Right kidney (tissue), 1 donor: ENCODE results near the gene DYNC2H1.

ENCODE experiments used
- DNase-seq: peaks from one replicate; pipeline ENCODE4 v3.0.0-alpha.2; 2016

Gene DYNC2H1

DNA sequence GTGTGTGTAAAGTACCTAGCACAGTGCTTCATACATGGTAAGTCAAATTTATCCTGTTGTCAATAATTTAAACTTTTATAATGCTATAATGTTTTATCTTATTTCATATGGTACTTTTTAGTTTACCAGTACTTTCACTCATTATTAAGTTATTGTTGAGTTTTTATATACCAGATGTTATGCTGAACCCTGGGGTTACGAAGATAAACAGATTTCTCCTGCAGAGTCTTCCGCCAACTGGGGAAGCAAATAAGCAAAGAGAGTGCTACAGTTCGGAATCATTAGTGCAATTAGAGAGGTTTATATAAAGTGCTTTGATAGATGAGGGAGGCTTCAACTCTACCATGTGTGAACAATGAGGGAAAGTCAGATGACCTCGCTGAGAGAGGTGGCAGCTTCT, 362.3 kb downstream of the DYNC2H1 start:
- no peak for DNase-seq

DNA sequence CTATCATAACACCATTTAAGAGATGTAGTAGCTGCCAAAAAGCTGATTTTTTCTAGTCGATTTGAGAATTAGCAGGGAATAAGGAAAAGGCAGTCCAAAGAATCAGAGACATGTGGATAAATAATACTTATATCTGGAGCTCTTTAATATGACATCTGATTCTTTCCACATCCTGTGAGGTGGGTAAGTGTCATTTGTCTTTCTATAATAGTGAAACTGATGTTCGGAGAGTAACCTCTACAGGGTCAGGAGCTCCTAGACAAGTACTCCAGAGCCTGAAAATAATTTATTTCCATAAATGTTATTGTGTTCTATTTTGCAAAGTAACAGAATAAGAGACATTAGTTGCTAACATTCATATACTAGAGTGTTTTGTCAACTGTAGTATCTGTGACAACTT, 367.6 kb downstream of the DYNC2H1 start:
- DNase-seq, result no peak

DNA sequence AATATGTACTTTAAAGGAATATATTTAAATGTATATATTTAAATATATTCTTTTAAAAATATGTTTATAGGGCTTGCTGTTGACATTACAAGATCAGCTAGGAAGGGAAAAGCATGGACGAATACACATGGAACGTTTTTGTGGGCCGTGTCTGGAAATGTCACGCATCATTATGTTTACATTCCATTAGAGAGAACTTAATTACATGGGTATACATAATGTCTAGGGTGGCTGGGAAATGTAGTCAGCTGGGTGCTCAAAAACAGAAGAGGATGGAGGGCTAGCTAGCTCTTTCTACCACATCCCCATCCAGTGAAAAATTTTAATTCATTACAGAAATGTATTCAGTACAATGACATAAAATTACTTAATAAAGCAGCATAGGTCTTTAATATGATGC, 371.2 kb downstream of the DYNC2H1 start:
- no peak for DNase-seq

DNA sequence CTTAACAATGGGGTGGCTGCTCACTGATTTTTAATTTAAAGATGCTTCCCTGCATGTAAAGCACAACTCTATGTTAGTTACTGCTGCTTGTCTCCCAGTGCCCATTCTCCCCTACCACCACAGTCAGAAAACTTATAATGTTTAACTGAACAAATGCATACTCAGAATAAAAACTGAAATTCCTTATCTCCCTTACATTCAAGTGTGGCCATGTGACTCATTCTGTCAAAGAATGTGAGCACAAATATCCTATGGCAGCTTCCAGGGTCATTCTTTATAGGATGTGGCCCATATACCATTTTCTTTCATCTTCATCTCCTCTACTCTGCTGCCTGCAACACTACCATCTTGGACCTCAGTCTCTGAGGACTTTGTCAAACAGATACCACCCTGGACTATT, 374.8 kb downstream of the DYNC2H1 start:
- DNase-seq, result no peak

DNA sequence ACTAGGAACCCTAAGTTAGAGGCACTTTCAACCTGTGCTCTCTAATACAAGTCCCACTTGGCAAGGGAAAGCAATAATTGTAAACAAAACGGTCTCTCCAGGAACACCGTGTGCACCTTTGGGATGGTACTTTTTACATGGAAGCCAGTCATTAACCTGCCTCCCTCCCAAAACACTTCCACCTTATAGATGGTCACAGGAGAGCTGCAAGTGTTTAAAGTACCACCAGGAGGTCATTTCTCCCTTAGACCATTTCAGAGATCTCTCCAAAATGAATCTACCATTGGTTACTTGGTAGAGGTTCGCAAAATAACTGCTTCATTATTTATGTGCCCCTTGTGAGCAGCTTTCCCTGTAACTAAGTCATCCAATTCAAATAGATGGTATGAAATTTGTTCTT, 375.3 kb downstream of the DYNC2H1 start:
- DNase-seq, result no peak

DNA sequence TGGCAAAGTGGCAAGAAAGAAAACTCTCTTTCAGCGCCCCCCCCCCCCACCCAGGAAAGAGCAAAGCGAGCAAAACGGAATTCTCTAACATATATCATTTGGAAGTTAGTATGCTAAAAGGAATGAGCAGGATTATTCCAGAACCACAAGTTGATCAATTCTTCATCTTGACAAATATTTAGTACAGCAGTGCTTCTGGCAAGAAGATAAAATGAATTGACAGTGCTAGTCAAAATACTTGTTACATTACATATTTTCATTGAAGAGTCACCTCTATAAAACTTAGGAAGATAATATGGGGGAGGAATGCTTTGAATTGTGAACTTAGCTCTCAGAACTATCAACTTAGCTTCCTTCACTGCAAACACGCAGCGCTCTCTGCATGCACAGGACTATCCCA, 377.4 kb downstream of the DYNC2H1 start:
- DNase-seq, result no peak

DNA sequence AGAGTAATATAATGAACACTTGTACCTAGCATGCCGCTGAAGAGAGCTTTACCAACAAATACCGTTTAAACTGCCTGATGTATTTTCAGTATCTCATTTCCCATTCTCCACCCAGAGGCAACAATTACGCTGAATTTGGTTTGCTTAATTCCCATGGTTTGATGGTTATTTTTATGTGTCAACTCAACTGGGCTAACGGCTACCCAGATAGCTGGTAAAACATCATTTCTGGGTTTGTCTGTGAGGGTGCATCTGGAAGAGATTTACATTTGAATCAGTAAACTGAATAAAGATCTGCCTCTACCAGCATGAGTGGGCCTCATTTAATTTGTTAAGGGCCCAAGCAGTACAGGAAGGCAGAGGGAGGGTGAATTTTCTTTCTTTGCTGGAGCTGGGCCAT, 377.9 kb downstream of the DYNC2H1 start:
- no peak for DNase-seq

DNA sequence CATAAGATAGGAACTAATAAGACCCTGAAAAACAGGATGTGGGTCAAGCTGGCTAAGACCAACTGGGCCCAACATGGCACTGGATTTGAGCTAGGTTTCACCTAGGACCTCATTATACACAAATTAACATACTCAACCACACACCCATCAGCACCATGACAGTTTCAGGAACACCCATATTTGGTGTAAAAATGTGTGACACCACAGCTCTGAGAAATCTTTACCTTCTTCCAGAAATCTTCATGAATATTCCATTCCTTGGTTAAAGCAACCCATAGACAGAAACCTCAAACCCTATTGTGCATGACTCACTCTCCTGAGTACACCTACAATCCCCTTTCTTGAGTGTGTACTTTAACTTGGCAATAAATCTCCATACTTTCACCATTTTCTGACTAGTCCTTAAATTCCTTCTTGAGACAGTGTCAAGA, 378.8 kb downstream of the DYNC2H1 start:
- DNase-seq, result no peak

DNA sequence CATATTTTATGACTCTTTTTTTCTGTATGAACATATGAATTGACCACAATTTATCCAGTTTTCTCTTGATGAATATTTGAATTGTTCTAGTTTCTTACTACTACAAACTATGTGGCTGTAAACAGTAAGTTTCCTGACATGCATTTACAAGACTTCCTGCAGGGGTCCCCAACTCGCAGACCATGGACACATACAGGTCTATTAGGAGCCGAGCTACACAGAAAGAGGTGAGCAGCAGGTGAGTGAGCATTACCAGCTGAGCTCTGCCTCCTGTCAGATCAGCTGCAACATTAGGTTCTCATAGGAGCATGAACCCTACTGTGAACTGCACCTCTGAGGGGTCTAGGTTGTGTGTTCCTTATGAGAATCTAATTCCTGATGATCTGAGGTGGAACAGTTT, 379.4 kb downstream of the DYNC2H1 start:
- DNase-seq, result no peak

DNA sequence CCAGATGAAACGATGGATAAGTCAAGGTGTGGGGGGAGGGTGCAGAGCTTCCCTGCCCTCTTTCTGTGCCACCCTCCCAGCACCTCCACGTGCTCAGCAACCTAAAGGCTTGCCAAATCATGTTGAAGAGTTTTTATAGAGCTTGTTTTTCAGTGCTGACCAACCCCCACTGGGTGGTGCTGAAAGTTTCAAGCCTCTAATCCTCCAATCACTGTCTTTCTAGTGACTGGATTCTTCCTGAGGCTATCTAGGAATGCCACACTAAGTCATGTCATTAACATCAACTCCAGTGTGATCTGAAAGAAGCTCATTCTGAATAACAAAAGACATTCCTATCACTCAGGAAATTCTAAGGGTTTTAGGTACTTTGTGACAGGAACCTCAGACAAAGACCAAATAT, 382.6 kb downstream of the DYNC2H1 start:
- no peak for DNase-seq

DNA sequence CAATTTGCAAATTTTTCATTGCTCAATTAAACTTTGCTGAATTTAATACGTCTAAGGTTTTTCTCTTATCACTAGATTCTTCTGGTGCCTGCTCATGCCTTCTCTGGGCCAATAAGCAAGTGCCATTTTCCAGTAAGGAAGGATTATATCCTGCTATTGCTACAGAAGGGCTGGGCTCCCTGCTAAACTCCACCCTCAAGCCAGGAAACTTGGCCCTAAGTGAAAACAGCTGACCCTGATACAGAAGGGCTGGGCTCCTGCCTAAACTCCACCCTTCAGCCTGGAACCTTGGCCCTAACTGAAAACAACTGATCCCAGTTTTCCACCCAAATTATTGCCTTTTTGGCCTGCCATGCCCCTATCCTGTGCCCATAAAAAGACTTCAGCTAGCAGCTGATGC, 385.3 kb downstream of the DYNC2H1 start:
- DNase-seq, result no peak

DNA sequence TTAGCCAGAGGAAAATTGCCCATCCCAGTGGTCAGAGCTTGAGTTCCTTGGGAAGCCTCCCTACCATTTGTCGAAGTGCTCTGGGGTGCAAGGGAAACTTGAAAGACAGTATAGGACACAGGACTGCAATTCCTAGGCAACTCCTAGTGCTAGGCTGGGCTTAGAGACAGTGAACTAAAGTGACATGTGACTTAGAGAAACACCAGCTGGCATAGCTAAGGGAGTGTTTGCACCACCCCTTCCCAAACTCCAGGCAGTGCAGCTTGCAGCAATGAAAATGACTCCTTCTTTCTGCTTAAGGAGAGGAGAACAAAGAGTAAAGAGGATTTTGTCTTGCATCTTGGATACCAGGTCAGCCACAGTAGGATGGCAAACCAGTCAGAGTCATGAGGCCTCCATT, 388.0 kb downstream of the DYNC2H1 start:
- no peak for DNase-seq

DNA sequence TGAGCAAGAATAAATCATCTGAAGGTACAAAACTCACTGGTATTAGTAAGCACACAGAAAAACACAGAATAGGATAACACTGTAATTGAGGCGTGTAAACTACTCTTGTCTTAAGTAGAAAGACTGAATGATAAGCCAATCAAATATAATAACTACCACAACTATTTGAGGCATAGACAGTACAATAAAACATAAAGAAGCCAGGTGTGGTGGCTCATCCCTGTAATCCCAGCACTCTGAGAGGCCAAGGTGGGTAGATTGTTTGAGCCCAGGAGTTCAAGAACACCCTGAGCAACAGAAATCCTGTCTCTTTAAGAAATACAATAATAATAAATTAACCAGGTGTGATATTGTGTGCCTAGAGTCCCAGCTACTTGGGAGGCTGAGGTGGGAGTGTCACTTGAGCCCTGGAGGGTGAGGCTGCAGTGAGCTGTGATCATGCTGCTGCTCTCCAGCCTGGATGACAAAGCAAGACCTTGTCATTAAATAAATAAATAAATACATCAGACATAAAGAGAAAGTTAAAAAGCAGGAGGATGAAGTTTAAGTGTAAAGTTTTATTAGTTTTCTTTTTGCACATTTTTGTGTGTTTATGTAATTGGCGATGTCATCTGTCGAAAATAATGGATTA, 390.6 kb downstream of the DYNC2H1 start:
- no peak for DNase-seq

DNA sequence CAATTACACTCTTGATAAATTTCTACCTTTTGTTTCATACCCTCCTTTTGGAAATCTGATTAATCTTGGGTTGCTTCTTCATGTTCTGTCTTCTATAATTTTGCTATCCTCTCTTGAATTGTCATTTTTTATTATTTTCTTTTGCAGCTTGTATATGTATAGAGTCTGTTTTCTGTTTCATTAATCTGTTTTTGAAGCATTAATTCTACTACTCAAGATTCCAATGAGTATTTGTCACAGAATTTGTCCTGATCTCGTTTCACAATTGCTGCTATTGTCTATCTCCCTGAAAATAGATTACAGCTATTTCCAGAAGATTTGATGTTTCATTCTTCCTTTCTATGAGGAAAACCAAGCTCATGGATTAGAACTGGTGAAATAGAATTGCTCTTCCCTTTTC, 406.1 kb downstream of the DYNC2H1 start:
- DNase-seq, result no peak

DNA sequence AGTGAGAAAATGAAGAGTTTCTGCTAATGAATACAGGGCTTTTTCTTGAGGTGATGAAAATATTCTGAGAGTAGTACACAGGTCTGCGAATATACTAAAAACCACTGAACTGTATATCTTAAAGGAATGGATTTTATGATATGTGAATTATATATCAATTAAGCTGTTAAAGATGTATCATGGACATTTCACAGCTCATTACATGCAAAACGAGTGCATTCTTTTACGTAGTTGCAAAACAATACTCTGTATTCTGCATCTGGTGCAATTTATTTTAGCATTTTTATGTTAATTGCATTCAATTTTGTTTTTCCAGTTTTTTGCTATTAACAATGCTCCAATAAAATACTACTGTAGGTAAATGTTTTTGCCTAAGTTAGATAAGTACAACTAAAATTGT, 411.6 kb downstream of the DYNC2H1 start:
- no peak for DNase-seq

DNA sequence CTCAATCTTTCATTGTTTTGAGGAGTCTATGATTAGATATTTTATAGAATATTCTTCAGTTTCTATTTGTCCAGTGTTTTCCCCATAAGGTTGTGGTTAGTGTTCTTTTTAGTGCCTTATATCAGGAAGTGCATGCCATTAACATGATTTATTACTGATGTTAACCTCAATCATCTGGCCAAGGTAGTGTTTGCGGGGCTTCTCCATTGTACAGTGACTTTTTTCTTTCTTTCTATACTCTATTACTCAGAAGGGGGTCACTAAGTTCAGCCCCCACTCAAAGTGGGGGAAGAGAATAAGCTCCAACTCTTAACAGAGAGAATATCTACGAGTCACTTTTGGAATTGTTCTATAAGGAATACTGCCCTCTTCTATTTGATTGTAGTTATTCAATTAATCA, 415.8 kb downstream of the DYNC2H1 start:
- DNase-seq, result no peak

DNA sequence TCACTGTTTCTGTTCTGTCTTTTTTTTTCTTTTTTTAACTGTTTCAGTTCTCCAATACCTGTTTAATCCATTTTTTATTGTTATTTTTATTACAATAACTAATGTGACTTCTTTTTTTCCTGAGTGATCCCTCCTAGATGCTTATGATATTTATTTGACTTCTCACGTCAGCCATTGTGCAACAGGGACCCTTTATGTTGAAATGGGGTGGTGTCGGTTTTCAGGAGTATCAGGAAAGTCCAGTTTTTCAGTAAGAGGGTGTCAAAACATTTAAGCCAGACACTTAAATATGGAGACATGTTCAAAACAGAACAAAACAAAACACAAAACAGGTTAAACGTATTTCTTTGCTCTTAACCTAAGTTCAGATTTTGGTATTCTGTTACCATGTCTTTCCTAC, 418.8 kb downstream of the DYNC2H1 start:
- no peak for DNase-seq

DNA sequence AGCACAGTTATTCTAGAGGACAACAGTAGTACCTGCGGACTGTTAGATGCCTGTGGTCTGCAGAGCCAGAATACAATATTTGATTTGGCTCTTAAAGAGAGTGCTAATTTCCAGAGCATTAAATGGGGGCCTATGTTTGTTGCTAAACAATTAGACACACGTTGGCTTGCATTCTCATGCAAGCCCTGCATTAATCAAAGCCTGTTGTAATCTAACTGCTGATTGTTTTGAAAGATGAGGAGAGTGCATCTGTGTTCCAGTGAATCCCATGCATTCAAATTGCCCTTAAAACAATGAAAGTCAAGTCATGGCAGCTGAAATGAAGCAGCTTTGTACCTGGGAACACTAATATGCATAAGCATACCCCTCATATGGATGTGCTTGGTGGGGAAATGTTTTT, 419.4 kb downstream of the DYNC2H1 start:
- DNase-seq, result no peak

DNA sequence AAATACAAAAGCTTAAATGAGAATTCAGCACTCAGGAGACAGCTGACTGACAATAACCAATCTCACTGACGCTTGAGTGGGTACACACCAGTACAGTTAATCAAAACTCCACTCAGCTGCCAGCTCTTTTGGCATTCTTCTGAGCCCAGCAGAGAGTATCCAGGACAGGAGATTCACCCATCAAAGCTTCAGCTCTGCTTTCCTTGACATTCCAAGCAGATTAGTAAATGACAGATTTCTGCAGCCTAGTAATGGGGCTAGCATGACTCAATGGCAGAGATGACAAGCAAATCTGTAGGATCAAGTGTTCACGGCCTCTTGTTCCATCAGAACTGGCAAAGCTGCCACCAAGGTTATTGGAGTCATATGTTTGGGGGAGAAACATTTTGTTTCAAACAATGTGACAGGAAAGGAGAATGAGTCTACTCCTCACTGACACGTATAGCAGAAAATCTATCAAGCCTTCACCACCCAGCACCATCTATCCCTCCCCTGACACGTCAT, 420.0 kb downstream of the DYNC2H1 start:
- no peak for DNase-seq
